ENCODE measurements around the gene FNTB. TPM values are rescaled to one million over a fixed set of nuclear protein-coding genes. Genes with fewer than 3 reads are reported as not detected.

Gene FNTB
- total and polyA plus RNA-seq, 5 experiments from 2014 or later = 2.0 to 9.9 (median 7.7) TPM

- POLR2A ChIA-PET = interaction anchor here (0.6 to 1.2 kb wide), 3 partner anchors 18 to 92 kb away, joined by 3 read pairs; partner anchors contain the start of gene SPTB
- Mint-ChIP-seq H3K27ac (peak overlapping the region in 9 of 10 donors; percentile 19 to 88 (median 66)), H3K27me3 (no peaks in the 10 kb centered on the region), H3K4me1 (peaks cover 8 to 26% (median 13%) of the 10 kb centered on the region in 4 donors), H3K36me3 (no peaks in the 10 kb centered on the region), H3K9me3 (no peaks in the 10 kb centered on the region), H3K4me3 (peak overlapping the region; percentile 77 to 89 (median 81))
- DNase-seq = peak in 1 of 10 donors; percentile 16
- peak in 1 of 2 donors; percentile 3 for ATAC-seq
Measured at GRCh38 chr14:64971491-64971942, 15.2 kb upstream of the FNTB start.

DNA sequence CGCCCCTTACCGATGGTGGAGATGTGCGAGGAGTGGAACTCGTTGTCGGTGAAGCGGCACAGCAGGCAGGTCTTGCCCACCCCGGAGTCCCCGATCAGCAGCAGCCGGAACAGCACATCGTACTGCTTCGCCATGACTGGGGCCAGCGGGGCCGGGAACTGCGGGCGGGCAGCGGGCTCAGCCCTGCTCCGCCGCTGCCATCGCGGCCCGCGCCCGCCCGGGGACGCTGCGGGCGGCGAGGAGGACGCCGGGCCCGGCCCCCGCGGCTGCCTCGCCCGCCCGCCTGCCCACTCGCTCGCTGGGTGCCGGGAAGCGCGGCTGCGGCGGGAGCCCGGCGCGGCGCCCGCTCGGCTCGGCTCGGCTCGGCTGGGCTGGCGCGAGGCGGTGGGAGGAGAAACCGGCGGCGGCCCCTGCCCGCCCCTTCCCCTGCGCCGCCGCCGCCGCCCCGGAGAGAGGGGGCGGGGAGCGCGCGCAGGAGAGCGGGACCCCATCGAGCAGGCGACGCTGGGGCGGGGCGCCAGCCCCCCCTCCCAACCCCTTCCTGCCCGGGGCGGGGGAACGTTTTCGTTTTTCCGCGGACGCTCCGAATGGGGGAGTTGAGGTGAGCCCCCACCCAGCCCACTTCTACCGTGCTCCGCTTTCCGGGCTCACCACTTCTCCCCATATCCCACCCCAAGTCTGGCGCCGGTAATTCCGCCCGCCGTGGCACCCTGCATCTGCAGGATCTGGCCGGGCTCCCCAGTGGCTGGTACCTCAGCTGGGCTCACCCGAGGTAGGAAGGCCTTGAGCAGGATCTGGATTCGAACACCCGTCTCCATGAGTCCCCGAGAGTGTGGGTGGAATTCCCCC, 14.5 kb upstream of the FNTB start, which contains the start of gene RAB15:
TSS of gene RAB15 (minus strand) at position 394 of the 849 bp plus-strand sequence. CDS start at position 134, 260 bp downstream.
- Mint-ChIP-seq H3K9me3 (no peaks in the 10 kb centered on the region), H3K36me3 (no peaks in the 10 kb centered on the region), H3K27me3 (no peaks in the 10 kb centered on the region), H3K27ac (peak within 1 kb of the TSS; percentile 37 to 88 (median 72)), H3K4me1 (peaks cover 8 to 25% (median 13%) of the 10 kb centered on the region in 4 donors), H3K4me3 (peak within 1 kb of the TSS; percentile 81 to 90 (median 84))
- POLR2A ChIA-PET = interaction anchor here (0.6 to 1.0 kb wide), 2 partner anchors 17 to 57 kb away, joined by 3 read pairs; no protein-coding TSS in a partner anchor
- DNase-seq (peak; percentile 19 to 74 (median 42)), ATAC-seq (peak; percentile 69 to 79)

GRCh38 chr14:64973026-64973442, 13.7 kb upstream of the FNTB start:
- peaks cover 8 to 25% (median 13%) of the 10 kb centered on the region in 4 donors for H3K4me1 Mint-ChIP-seq
- H3K27me3 Mint-ChIP-seq = no peaks in the 10 kb centered on the region
- H3K36me3 Mint-ChIP-seq = no peaks in the 10 kb centered on the region
- H3K27ac Mint-ChIP-seq = peak overlapping the region in 8 of 10 donors; percentile 11 to 88 (median 58)
- POLR2A ChIA-PET = interaction anchor here (0.8 kb wide), 1 partner anchor 14 kb away, joined by 3 read pairs; the partner anchor contains the start of gene FNTB
- H3K4me3 Mint-ChIP-seq = peak overlapping the region; percentile 80 to 90 (median 84)
- no peak for ATAC-seq
- DNase-seq = no peak
- H3K9me3 Mint-ChIP-seq = no peaks in the 10 kb centered on the region

- no peaks in the 10 kb centered on the region for H3K9me3 Mint-ChIP-seq
- peak overlapping the region in 3 of 10 donors; percentile 4 to 59 (median 25) for H3K4me3 Mint-ChIP-seq
- ATAC-seq = no peak
- no peaks in the 10 kb centered on the region for H3K27me3 Mint-ChIP-seq
- POLR2A ChIA-PET = interaction anchor here (0.6 to 0.8 kb wide), 2 partner anchors 13 to 44 kb away, joined by 3 to 4 read pairs; partner anchors contain the start of gene FNTB
- peaks cover 8 to 21% (median 13%) of the 10 kb centered on the region in 4 donors for H3K4me1 Mint-ChIP-seq
- no peaks in the 10 kb centered on the region for H3K36me3 Mint-ChIP-seq
- peak overlapping the region in 1 of 10 donors; percentile 15 for H3K27ac Mint-ChIP-seq
- no peak for DNase-seq
Measured at GRCh38 chr14:64973826-64974225, 12.9 kb upstream of the FNTB start.

GRCh38 chr14:64974563-64974962, 12.1 kb upstream of the FNTB start:
- ATAC-seq = no peak
- POLR2A ChIA-PET = interaction anchor here (0.5 to 0.6 kb wide), 2 partner anchors 45 to 819 kb away, joined by 4 to 5 read pairs; no protein-coding TSS in a partner anchor
- H3K4me1 Mint-ChIP-seq = peaks cover 8 to 21% (median 13%) of the 10 kb centered on the region in 4 donors
- no peaks in the 10 kb centered on the region for H3K9me3 Mint-ChIP-seq
- no peak for DNase-seq
- H3K4me3 Mint-ChIP-seq = peak overlapping the region in 2 of 10 donors; percentile 19 to 28
- no peaks in the 10 kb centered on the region for H3K36me3 Mint-ChIP-seq
- no peak overlapping the region for H3K27ac Mint-ChIP-seq
- H3K27me3 Mint-ChIP-seq = no peaks in the 10 kb centered on the region

DNA sequence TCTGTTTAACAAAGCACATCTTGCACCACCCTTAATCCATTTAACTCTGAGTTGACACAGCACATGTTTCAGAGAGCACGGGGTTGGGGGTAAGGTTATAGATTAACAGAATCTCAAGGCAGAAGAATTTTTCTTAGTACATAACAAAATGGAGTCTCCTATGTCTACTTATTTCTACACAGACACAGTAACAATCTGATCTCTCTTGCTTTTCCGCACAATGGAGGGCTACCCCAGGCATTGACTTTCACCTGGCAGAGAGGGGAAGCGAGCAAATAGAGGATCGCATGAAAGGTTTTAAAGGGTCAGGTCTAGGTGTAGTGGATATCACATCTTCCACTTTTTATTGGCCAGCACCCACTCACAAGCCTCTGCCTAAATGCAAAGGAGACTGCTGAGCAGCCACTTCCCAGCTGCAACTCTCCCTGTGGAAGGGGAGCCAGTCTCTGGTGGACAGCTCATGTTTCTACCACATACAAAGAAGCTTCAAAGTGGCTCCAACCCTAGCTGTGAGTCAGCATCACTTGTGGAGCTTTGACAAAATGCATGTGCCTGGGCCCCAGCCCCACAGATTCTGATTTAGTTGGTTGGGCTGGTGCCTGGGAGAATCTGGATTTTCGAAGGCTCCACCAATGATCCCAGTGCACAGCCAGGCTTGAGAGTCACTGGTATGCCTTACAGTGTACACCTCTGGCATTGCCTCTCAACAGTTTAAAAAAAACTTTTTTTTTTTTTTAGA, 7.2 kb upstream of the FNTB start:
- DNase-seq (no peak), ATAC-seq (no peak)
- Mint-ChIP-seq H3K36me3 (no peaks in the 10 kb centered on the region), H3K27me3 (peaks cover 0 to 6% (median 0%) of the 10 kb centered on the region in 5 donors), H3K9me3 (no peaks in the 10 kb centered on the region), H3K4me3 (no peak overlapping the region), H3K4me1 (peaks cover 6 to 19% (median 10%) of the 10 kb centered on the region in 4 donors), H3K27ac (no peak overlapping the region)
- POLR2A ChIA-PET = no interaction called here

- peak overlapping the region; percentile 34 to 77 (median 69) for H3K4me3 Mint-ChIP-seq
- DNase-seq (peak in 6 of 10 donors; percentile 14 to 67 (median 48)), ATAC-seq (no peak)
- POLR2A ChIA-PET = interaction anchor here (0.6 to 1.3 kb wide), 4 partner anchors 63 to 1365 kb away, joined by 3 to 6 read pairs (median 4); partner anchors contain the start of gene CHURC1
- H3K36me3 Mint-ChIP-seq = no peaks in the 10 kb centered on the region
- peak overlapping the region in 4 of 10 donors; percentile 9 to 75 (median 14) for H3K27ac Mint-ChIP-seq
- H3K4me1 Mint-ChIP-seq = peaks cover 19 to 33% (median 30%) of the 10 kb centered on the region in 4 donors
- H3K27me3 Mint-ChIP-seq = peaks cover 0 to 6% (median 0%) of the 10 kb centered on the region in 5 donors
- no peaks in the 10 kb centered on the region for H3K9me3 Mint-ChIP-seq
Measured at GRCh38 chr14:64983439-64984310, 3.0 kb upstream of the FNTB start.

- Mint-ChIP-seq H3K27me3 (peaks cover 0 to 6% (median 0%) of the 10 kb centered on the region in 5 donors), H3K36me3 (peaks cover 0 to 4% (median 0%) of the 10 kb centered on the region in 3 donors), H3K4me3 (peak overlapping the region; percentile 86 to 99 (median 98)), H3K9me3 (no peaks in the 10 kb centered on the region), H3K27ac (peak overlapping the region; percentile 91 to 100 (median 98)), H3K4me1 (peaks cover 30 to 64% (median 57%) of the 10 kb centered on the region in 4 donors)
- POLR2A ChIA-PET = interaction anchor here (0.6 to 2.7 kb wide), 9 partner anchors 17 to 425 kb away, joined by 3 to 12 read pairs (median 5); partner anchors contain the start of genes CHURC1 and FUT8
- DNase-seq (no peak), ATAC-seq (no peak)
Measured at GRCh38 chr14:64987438-64987767, 708 bp downstream of the FNTB start.

DNA sequence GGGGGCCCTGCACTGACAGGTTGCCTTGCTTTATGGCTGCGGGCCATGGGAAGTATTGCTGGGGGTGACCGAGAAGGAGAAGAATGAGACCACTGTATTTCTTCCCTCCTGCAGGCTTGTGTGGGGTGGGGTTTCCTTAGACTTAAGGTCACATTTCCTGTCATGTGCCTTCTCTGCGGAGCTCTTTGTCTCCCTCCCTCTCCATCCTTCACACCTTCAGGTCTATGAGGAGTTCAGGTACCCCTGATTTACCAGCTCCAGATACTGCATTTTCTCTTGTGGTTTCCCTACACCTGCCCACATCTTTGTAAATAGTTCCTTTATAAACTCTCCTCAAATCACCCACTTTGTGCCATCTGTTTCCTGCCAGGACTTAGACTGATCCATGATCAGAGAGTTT, 3.6 kb downstream of the FNTB start:
- POLR2A ChIA-PET = interaction anchor here (0.6 kb wide), 1 partner anchor 412 kb away, joined by 4 read pairs; no protein-coding TSS in a partner anchor
- ATAC-seq (no peak), DNase-seq (peak in 2 of 10 donors; percentile 34 to 35)
- H3K4me3 Mint-ChIP-seq = peak overlapping the region; percentile 13 to 82 (median 63)
- H3K27ac Mint-ChIP-seq = peak overlapping the region; percentile 68 to 91 (median 82)
- no peaks in the 10 kb centered on the region for H3K9me3 Mint-ChIP-seq
- H3K27me3 Mint-ChIP-seq = no peaks in the 10 kb centered on the region
- peaks cover 0 to 5% (median 4%) of the 10 kb centered on the region in 3 donors for H3K36me3 Mint-ChIP-seq
- peaks cover 23 to 63% (median 45%) of the 10 kb centered on the region in 4 donors for H3K4me1 Mint-ChIP-seq

- peak overlapping the region in 2 of 10 donors; percentile 62 to 74 for H3K4me3 Mint-ChIP-seq
- H3K36me3 Mint-ChIP-seq = peaks cover 0 to 5% (median 4%) of the 10 kb centered on the region in 3 donors
- peaks cover 21 to 62% (median 44%) of the 10 kb centered on the region in 4 donors for H3K4me1 Mint-ChIP-seq
- H3K9me3 Mint-ChIP-seq = no peaks in the 10 kb centered on the region
- H3K27ac Mint-ChIP-seq = peak overlapping the region in 7 of 10 donors; percentile 32 to 88 (median 80)
- POLR2A ChIA-PET = no interaction called here
- H3K27me3 Mint-ChIP-seq = no peaks in the 10 kb centered on the region
- ATAC-seq (no peak), DNase-seq (no peak)
Measured at GRCh38 chr14:64990939-64991338, 4.2 kb downstream of the FNTB start.

DNA sequence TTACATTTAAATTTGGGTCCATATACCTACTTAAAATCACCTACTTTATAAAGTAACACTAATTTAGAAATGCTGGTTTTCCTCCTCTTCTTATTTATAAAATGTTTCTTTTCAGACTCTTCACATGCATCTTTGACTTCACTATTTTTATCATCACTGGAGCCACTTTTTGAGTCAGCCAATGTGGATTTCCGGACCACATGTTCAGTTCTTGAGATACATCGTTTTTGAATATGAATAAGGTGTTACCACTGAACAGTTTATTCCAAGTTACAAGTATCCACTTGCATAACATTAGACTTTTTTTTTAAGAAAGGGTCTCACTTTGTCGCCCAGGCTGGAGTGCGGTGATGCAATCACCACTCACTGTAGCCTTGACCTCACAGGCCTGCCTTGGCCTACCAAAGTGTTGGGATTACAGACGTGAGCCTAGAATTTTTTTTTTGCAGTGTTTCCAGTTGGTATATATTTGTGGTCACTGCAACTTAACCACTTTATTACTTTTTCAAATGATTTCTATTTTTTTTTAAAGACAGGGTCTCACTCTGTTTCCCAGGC, 5.7 kb downstream of the FNTB start:
- DNase-seq = no peak
- Mint-ChIP-seq H3K4me1 (peaks cover 15 to 49% (median 37%) of the 10 kb centered on the region in 4 donors), H3K27me3 (no peaks in the 10 kb centered on the region), H3K9me3 (no peaks in the 10 kb centered on the region), H3K27ac (peak overlapping the region in 3 of 10 donors; percentile 23 to 35 (median 25)), H3K36me3 (peaks cover 0 to 5% (median 4%) of the 10 kb centered on the region in 3 donors), H3K4me3 (no peak overlapping the region)
- POLR2A ChIA-PET = interaction anchor here (0.5 to 1.2 kb wide), 2 partner anchors 12 to 111 kb away, joined by 4 read pairs; no protein-coding TSS in a partner anchor
- no peak for ATAC-seq

Data from naive thymus-derived CD8-positive, alpha-beta T cell (primary cell).